NCI-H1417 treated with DMSO at 0.1 percent for 48 hours (cell line): ENCODE results near the gene HELT.
A peak's percentile ranks its signal among the peaks of the same experiment; 100 is the strongest.
"Not testable (repeated sequence)": the region's sequence is repeated elsewhere in the genome, so short reads cannot be mapped to it uniquely, and the experiment has no call there.

Experiments
- DNase-seq: peaks from one replicate; lab custom pipeline; 2025; lab: John Stamatoyannopoulos, UW

HELT gene, protein sequence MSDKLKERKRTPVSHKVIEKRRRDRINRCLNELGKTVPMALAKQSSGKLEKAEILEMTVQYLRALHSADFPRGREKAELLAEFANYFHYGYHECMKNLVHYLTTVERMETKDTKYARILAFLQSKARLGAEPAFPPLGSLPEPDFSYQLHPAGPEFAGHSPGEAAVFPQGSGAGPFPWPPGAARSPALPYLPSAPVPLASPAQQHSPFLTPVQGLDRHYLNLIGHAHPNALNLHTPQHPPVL

DNA sequence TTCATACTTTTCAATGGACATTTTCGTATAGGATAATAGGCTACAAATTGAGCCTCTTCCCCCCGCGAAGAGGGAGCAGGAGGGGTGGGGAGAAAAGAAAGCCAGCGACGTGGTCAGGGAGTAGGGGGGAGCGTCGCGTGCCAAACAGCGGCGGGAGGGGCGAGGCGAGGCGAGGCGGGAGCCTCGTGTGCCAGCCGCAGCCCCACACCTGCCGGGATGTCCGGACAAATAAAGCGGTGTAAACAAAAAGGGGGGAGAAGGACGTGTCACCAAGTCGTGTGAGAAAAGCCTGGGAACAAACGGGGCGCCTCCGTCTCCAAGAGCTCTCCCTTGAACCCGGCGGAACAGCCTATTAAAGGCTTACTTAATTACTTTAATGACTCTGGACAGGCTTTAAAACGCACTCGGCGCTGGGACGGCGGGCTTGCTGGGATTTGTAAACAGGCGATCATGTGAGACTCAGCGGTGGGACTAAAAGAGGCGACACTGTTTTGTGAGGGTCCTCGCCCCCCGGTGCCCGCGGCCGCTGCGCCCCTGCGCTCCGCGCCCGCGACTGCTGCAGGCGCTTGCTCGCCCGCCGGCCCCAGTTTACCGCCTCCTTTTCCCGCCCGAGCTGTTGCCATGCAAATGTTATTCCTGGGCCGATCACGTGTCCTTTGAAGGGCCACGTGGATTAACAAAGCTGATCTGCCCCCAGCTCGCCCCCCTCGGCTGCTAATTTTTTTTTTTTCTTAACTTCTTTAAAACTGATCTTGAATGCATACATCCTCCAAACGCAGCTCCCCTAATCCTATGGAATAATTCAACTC is at the start of gene HELT:
HELT (plus strand) TSS at position 527 of the 809 bp plus-strand sequence. CDS start 439 bp downstream, outside the sequence.
- DNase-seq: no peak

DNA sequence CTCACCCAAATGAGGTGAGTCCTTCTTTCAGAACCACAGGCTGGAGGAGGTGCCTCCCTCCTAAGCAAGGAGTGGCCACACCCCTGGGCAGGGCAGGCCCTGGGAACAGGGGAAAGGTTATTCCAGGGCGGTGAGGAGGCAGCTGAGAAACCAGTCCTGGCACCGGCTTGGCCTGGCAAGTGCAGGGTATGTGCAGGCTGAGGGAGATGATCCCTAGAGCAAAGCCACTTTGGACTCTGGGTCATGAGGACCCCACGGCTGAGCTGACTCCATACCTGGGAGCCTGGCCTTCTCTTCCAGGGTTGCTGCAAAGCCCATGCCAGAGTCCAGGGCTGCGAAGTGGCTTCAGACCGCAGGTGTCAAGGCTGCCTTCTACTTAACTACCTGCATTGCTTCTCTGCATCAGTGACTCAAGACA is 49.5 kb upstream of the HELT start:
- no peak for DNase-seq

DNA sequence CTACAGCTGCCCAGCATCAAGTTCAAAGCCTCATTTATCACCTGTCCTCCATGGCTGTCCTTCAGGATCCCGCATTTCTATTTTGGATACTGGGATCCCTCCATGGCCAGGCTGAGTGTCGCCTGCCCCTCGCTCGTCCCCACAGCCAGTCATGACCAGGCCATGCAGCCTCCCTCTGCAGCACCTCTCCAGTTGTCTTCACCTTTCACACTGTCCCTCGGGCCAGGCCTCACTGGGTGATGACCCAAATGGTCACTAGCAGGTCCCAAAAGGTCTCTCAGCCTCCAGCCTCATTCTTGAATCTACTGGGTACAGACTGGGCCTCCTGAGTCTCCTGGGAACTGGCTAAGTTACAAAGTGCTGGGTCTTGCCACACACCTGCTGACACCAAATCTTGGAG is 48.7 kb upstream of the HELT start:
- DNase-seq: no peak

DNA sequence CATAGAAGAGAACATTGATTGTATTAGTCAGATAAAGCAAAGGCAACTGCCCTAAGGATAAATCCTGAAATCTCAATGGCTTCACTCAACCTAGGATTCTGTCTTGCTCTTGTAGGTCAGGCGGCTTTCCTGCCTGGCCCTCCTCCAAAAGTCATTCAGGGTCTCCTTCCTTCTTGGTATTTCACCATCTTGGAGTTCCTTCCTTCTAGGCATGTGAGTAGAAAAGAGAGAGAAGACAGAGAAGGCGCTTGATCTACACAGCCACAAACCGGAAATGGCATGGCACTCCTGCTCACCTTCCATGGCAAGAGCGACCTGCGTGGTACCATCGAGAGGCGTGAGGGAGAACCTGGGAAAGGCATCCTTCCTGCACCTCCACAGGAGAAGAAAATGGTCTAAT is 45.3 kb upstream of the HELT start:
- DNase-seq: no peak

DNA sequence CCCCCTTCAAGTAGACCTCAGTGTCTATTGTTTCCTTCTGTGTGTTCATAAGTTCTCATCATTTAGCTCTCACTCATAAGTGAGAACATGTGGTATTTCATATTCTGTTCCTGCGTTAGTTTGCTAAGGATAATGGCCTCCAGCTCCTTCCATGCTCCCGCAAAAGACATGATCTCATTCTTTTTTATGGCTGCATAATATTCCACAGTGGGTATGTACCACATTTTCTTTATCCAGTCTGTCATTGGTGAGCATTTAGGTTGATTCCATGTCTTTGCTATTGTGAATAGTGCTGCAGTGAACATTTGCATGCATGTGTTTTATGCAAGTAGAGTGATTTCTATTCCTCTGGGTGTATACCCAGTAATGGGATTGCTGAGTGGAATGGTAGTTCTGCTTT is 41.9 kb upstream of the HELT start:
- DNase-seq: not testable (repeated sequence)

DNA sequence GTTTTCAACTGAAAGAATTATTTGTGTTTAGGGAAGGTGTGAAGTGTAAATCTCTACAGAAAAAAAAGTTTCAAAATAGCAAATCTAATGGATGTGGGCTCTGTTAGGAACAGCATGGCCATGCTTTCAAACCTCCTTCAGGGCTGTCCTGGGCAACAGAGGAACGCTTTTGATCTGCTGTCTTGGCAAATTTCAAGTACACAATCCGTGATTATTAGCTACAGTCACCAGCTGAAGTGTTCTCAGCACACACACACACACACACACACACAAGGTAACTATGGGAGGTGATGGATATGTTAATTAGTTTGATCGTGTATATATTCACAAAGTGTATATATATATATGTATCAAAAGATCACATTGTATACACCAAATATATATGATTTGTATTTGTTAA is 40.5 kb upstream of the HELT start:
- DNase-seq: no peak

DNA sequence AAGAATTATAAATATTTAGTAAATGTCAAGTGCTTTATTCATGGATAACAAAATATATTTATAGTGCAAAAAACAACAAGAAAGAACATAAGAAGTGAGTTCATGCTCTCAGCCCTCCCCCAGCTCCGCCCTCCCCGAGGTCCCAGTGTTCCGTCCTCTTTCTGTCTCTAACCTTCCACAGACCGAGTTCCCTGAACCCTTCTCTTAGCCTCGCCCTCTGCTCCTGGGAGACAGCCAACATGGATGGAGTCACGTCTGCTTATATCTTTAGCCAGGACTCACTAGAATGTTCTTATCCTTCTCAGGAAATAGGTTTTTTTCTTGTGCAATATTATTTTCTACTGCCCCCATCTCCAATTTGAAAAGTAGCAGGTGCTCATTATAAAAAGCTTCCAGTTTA is 40.1 kb upstream of the HELT start:
- DNase-seq: no peak

DNA sequence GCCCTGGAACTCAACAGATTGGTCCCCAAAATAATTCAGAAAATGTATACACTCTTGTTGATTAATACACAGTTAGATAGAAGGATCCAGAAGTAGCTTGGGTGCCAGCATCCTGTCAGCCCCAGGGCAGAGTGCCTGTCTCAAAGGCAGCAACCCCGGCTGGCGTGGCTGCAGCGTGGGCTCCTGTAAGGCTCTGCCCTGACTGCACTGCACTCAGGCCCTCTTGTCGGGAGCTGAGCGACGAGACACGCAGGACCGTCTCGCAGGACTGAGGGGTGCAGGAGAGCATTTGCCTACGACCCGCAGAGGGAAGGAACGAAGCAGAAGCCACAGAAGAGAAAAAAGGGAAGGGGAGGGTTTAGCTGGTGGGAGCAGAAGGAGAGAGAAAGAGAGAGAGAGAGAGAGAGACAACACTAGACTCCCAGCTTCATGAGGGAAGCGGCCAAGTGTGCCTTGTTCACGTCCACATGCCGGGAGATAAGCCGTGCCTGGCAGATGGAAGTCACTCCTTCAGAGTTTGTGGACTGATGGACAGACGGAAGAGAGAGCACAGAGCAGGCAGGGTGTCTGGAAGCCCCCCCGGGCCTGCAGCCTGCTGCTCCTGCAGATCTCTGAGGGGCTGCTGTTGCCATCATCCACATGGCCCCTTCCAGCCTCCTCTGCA is 38.7 kb upstream of the HELT start:
- no peak for DNase-seq

DNA sequence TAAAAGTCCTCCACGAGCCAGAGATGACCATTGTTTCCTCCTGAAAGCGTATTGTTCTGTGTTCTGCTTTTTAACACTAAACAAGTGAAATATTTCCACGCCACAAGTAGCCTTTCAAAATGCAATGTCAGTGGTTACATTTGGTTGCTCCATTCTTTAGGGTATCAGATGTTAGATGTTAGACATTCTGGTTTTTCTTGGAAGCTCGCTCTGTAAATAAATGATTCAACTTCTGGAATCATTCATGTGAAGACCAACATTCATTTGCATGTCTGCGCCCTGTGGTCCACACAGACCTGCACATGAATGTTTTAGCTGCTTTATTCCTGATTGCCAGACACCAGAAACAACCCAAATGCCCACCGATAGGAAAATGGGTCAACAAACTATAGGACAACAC is 38.0 kb upstream of the HELT start:
- DNase-seq: no peak

DNA sequence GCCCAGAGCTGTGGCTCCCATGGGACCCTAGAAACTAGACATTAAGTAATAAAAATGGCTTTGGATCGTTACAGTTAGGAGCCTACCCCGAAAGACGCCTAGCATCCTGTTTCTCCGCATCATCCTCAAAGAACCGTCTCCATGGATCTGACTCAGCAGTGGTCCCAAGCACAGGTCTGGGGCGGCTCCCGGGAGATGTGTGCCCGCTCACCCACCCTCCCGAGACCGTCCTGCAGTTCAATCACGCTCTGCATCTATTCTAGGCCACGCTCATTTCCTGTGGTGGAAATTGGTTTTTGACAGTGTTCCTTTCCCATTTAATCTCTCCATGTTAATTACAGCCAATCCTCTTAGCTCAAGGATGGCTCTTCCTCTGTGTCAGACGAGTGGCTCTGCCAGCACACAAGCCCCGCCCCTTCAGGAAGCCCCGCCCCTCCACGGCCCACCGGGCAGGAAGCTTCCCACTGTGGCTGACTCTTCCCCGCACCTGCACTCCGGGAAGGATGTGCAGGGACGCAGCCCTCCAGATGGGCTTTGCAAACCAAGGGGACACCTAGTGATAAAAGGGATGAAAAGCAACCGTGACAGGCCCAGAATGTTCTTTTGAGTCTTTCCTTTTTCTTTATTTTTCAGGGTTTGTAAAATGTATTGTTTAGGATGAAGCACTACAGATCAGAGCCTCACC is 34.5 kb upstream of the HELT start:
- peak; percentile 71 for DNase-seq

DNA sequence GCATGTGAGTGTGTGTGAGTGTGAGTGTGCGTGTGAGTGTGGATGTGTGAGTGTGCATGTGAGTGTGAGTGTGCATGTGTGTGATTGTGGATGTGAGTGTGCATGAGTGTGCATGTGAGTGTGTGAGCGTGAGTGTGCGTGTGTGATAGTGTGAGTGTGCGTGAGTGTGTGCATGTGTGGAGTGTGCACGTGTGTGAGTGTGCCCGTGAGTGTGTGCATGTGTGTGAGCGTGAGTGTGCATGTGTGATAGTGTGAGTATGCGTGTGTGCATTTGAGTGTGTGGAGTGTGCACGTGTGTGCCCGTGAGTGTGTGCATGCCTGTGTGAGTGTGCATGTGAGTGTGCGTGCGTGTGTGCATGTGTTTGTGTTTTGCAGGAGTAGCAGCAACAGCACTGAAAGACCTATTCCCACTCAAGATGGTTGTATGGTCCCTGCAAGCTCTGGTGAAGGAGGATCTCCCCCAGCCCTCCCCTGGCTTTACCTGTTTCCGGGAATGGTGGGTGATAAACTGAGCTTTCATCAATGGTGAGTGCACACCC is 30.7 kb upstream of the HELT start:
- no peak for DNase-seq

DNA sequence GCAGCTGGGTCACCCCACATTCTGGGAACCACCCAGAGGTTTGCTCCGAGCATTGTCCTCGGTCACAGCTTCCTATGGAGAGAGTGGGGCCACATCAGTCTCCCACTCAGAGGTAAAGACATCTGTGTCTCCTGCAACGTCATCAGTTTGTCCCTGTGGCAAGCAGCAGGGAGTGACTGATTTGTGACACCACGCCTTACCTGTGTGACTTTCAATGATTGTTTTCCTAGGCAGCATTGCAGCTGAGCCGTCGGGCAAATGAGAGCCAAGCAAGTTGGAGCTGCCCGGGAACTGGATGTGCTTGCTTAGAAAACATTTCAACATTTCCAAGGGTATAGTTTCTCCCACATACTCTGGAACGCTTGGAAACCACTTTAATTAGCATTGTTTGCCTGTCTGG is 29.7 kb upstream of the HELT start:
- no peak for DNase-seq

DNA sequence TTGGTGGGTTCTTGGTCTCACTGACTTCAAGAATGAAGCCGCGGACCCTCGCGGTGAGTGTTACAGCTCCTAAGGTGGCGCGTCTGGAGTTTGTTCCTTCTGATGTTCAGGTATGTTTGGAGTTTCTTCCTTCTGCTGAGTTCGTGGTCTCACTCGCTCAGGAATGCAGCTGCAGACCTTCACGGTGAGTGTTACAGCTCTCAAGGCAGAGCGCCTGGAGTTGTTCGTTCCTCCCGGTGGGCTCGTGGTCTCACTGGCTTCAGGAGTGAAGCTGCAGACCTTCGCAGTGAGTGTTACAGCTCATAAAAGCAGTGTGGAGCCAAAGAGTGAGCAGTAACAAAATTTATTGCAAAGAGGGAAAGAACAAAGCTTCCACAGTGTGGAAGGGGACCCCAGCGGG is 29.0 kb upstream of the HELT start:
- DNase-seq: not testable (repeated sequence)

DNA sequence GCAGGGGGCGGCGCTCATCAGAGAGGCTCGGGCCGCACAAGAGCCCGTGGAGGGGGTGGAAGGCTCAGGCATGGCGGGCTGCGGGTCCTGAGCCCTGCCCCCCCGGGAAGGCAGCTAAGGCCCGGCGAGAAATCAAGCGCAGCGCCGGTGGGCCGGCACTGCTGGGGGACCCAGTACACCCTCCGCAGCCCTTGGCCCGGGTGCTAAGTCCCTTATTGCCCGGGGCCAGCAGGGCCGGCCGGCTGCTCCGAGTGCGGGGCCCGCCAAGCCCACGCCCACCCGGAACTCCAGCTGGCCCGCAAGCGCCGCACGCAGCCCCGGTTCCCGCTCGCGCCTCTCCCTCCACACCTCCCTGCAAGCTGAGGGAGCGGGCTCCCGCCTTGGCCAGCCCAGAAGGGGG is 28.2 kb upstream of the HELT start:
- not testable (repeated sequence) for DNase-seq

DNA sequence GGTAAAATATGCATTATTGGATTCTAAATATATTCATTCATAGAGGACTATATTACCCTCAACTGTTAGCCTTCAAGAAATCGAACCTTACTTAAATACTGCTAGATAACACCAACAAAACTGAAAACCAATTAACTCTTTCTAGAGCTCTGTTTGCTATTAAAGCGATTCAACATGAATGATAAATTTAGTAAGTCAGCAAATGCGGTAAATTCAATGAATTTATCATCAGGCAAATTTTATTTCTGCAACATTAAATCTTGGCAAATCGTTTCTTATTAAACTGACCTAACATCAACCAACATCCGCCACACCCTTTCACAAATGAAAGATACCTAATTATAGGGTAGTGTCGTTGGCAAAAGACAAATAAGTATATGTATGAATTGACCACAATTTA is 26.4 kb upstream of the HELT start:
- DNase-seq: no peak

DNA sequence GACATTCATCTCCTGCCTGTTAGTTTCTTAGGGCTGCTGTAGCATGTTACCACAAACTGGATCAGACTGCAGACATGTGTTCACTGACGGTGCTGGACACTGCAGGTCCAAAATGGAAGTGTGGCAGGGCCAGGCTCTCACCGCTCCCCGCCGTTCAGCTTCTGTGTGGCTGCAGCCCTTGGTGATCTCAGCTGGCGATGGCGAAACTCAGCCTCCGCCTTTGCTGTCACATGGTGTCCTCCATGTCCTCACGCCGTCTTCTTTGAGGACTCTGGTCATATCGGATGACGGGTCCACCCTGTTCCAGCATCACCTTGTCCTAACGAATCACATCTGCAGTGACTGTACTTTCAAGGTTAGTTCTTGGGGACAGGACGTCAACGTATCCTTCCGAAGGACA is 25.9 kb upstream of the HELT start:
- DNase-seq: no peak

DNA sequence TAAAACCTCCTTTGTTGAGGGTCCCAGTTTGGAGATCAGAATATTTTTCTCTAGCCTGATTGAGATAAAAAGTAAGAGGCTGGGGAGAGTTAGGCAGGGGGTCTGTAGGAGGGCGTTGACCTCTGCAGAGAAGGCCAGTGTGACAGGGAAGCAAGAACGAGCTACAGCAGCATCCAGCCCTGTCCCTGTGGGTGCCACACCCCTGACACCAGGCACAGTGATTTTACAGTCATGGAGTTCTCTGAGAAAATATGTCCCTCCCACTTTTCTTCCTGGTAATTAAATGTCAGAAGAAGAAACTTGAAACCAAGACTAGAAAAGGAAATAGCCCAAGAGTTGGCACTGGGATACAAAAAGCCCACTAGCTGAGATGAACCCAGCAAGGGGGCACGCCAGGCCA is 25.0 kb upstream of the HELT start:
- no peak for DNase-seq

DNA sequence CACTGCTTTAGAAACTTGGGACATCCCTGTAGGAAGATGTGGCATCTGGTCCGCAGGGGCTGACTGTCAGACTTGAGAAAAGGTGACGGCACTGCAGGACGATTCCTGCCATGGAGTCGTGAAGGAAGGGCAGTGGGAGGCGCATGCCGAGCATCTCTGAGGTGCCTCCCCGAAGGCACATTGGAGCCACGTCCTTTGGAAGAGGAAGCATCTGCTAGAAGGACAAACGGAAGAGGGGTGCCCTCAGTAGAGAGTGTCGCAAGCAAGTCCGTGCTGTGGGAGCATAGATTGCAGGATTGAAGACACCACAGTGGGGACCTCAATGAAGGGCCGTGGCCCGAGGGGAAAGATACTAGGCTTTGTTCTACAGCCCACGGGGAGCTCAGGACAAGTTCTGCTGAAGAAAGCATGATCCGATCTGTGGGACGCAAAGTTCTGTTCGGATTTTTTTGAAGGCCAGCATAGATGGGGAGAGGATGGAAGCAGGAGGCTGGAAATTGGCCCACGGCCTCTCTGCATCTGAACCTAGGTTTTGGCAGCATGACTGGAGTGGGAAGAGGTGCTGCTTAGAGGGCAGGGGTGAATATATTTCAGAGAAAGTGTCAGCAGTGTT is 24.2 kb upstream of the HELT start:
- no peak for DNase-seq

DNA sequence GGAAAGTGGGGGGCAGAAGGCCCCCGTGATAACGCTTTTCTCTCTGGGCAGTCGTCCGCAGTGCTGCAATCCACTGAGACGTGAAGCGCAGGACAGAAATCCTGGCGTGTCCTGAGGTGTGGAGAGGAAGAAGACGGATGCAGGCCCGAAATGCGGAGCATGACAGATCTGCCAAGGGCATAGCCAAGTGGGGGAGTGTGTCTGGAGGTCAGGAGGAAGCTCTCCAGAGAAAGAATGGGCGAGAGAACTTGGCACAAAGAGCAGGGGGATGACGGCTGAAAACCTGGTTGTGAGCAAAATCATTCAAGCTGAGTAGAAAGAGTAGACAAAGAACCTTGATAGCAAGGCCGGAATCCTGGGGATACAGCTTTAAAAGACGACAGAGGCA is 23.7 kb upstream of the HELT start:
- DNase-seq: no peak

DNA sequence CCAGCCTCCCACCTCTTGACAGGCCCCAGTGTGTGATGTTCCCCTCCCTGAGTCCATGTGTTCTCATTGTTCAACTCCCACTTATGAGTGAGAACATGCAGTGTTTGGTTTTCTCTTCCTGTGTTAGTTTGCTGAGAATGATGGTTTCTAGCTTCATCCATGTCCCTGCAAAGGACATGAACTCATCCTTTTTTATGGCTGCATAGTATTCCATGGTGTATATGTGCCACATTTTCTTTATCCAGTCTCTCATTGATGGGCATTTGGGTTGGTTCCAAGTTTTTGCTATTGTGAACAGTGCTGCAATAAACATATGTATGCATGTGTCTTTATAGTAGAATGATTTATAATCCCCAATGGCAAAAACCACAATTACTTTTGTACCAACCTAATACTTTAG is 20.6 kb upstream of the HELT start:
- not testable (repeated sequence) for DNase-seq

DNA sequence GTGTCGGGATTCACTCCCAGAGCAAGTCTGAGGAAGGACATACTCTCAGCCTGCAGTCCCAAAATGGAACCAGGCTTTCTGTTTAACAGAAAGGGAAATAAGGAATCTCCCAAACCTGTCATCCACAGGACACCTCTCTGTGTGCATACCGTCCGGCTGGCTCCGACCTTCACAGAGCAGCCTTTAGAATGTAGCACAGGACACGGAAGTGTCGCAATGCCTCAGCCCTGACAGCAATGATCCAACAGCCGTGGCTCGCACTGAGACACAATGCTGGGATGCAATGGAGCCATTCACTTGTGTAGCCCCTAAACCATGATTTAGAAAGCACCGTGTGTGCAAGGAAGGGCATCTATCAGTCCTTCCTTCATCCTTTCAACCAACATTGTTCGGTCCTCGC is 15.5 kb upstream of the HELT start:
- no peak for DNase-seq
